GM18519 (cell line): ENCODE data around the gene ATP2B3.

Source experiments
- ATAC-seq: cut with Tn5 transposase; IDR thresholded peaks from one replicate; pipeline ENCODE4 v1.9.1; 2021; ENCODE audit warnings: mild to moderate bottlenecking, moderate library complexity; ENCODE audit not compliant: unreplicated experiment, low FRiP score

Gene ATP2B3

DNA sequence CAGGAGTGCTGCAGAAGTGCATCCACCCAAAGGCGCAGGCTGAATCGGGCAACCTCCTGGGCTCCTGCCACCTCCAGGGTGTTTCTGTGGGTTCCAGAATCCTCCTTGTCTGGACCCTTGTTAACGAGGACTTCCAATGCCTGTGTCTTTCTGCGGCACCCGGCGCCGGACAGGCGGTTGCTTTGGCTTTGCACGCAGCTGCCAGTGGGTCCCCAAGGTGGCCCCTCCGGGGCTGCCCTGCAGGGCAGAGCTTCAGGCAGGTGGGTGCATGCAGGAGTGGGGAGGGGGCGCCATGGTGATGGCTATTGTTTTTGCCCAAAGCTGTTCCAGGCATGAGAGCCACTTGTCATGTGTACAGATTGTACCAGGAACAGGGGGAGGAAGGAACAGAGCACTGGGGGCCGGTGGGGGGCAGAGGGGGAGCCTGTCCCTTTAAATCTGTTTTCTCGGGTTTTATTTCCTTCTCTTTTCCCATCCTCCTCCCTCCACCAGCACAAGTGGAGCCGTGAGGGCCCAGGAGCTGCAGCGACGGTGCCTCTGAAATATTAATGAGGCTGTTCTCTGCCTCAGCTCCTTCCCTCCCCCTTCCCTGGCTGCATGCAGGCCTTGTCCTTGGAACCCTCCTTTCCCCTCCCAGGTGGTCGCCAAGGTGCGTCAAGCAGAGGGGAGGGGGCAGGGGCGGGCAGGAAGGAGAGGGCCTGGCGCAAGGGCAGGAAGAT lies 13.1 kb downstream of the ATP2B3 start:
- no peak for ATAC-seq

DNA sequence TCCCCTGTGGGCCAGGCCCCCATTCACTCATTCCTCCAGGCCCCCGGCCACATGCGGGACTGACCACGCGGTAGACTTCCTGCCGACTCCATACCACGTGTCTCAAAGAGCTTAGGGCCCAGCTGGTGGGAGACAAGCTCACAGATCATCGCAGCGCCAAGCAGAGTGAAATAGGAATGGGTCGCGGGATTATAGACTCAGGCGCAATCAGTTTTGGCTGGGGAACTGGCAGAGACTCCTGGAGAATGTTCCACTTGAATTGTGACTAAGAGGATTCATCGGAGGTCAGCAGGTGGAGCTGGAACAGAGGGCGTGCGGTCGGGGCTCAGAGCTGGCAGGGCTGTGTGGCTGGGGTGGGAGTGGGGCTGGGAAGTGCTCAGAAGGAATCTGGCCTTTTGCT lies 15.6 kb downstream of the ATP2B3 start:
- no peak for ATAC-seq

DNA sequence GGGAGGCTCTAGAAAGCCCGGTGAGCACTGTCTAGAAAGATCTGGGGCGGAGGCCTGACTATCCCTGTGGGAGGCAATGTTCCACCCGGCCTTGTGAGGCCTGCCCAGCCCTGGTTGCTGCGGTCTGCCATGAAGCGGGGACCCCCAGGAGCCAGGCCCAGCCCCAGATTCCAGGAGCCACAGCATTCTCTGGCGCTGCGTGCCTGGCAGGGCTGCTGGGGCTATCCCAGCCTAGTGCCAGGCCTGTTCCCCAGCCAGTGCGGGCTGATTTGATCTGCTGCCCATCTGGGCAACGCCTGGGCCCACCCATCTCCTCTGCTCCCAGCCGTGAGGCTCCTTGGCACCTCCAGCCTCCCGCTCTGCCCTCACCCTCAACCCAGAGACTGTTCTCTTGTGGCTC lies 19.6 kb downstream of the ATP2B3 start:
- ATAC-seq: no peak

DNA sequence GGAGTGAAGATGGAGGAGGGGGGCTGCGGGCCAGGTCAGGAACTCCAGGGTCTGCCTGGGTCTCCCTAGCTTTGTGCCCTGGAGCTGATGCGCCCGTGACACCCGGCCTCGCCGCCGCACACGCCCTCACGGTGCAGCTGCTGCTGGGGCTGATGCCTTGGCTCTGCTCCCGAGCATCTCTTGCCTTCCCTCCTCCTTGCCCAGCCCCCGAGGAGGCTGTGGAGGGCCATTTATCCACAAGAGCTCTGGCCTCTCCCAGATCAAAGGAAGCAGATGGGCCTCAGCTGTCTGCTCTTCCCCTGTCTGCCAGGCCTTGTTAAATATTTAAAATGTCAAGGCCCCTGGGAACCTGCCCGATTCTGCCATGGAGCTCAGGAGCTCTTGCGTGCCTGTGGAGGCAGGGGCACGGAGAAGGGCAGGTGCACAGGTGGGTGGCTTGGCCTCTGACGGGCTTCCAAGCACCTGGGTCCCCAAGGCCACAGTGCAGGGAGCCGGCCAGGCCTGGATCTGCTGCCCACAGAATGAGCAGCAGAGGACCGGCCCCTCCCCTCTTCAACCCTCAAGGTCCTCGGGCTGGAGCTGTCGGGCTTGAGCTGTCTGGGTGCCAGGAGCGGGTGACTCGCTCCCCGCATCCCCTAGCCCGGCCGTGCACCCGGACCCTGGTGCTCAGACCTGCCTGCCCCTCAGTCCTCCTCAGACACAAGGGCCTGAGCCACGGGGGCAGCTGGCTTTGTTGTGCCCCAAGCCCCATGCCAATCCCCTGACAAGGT lies 20.3 kb downstream of the ATP2B3 start:
- ATAC-seq: no peak

DNA sequence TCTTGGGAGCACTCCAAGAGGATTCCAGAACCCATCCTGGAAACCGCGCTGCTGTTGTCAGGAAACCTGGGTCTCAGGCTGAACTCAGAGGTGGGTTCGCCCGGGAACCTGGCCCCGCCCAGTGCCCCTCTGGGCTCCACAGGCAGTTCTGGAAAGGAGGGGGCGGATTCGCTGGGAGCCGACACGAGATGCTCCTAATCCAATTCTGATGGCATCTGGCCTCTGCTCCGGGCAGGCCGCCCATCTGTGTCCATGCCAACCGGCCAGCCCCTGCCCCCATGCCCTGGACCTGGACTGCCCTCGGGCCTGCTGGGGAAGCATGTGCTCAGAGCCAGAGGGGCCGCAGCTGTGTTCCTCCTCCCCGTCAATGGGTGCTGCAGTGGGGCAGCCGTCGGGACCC lies 21.0 kb downstream of the ATP2B3 start:
- ATAC-seq: no peak

DNA sequence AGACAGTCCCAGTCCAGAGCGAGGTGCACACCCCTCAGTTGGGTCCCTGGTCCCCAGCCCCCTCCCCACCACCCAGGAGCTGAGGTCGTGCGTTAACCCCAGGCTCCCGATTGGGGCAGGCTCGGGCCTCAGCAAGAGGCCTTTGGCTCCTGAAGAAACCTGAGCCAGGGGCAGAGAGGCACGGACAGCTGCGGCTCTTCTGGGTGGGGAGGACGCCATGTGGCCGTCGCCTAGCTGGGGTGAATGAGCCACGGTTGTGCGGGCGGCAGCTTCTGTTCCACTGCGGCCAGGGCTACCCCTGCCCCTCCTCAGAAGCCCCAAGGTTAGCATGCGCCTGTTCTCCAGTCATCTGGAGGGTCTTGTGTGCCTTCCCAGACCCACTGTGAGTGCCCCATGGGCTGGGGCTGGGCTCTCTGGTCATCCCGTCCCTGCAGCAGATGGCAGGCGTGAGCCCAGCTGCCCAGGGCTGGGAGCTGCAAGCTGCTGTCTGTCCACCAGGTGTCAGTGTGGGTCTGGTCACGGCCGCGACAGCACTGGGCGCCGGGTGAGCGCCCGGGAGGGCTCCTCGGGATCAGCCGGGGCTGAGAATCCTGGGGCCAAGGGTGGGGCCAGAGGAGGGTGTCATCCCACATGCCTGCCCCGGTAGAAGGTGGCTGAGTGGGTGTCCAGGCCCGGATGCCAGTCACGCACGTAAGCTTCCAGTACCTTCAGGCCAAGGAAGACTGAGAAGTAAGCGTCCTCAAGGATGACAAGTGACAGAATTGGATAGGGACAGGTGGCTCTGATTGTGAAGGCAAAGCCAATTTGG lies 21.9 kb downstream of the ATP2B3 start:
- ATAC-seq: no peak

DNA sequence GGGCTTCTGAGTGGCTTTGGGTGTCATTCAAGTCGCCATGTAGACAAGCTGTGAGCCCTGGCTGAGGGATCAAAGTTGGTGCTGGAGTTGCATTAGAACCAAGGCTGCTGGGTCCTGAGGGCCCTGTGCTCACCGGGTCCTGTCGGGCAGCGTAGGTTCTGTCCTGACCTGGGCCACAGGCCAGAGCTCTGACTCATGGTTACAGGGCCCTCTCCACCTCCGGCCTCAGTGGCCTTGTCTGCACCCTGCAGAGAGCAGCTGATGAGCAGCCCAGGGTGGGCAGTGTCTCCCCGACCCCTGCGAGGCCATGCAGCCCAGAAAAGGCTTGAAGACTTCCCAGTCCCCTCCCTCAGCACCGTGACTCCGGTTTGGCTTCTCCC lies 22.5 kb downstream of the ATP2B3 start:
- no peak for ATAC-seq

DNA sequence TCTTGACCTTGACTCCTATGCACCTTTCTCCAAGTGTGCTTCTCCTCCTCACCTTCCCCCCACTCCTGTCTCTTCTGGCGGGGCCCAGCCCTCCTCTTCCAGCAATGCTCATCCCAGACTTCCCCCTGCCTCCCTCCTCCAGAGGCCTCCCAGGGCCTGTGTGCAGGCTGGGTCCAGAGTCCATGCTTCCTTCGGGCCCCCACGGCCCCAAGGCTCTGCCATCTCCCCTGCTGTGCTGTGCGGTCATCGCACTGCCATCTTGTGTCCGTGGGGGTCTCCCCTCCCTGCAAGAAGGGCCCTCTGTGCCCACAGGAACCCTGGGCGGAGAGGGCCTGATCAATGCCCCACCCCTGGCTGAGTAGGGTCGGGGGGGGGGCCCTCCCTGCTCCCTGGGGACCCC lies 27.3 kb downstream of the ATP2B3 start:
- ATAC-seq: no peak

DNA sequence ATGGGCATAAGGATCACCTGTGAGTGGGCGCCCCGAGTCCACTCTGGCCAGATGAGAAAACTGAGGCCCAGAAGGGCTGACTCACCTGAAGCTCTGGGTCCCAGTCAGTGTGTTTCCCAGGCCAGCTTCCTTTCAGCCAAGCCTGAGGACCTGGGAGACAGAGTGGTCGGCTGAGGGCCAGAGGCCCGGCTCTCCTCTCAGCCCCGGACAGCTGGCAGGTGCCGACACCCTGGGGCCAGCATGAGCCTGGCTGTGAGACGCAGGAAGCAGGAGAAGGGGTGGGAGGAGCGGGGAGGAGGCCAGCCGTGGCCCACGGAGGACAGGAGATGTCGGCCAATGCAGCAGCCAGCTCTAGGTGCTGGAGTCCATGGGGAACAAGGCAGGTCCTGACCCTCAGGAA lies 28.9 kb downstream of the ATP2B3 start:
- no peak for ATAC-seq

DNA sequence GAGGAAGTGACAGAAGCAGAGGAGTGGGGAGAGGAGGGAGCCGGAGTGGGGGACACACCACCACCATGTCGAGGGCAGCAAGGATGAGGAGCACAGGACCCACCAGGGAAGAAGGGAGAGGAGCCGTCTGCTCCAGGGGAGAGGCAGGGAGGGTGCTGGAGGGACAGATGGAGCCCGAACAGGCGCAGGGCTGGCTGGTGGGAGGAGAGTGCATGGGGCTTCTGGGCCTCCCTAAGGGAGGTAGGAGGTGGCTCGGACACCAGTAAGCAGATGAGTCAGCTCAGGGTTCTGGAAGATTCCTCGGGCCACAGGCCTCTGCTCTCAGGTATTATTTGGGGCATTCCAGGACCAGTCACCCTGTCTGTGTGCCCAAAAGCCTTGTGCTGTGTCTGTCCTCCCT lies 29.8 kb downstream of the ATP2B3 start:
- ATAC-seq: no peak

DNA sequence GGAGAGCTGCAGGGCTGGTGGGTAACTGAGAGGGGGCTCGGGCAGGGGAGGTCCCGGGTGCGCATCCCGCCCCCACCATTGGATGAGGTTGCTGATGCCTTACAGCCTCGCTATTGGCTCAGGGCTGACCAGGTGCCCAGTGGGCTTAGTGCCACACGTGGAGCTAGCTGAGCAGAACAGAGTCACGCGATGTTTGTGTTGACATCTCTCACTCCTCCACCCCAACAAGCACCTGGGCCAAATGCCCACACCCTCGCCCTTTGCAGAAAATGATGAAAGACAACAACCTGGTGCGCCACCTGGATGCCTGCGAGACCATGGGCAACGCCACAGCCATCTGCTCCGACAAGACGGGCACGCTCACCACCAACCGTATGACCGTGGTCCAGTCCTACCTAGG lies 31.8 kb downstream of the ATP2B3 start:
- no peak for ATAC-seq

DNA sequence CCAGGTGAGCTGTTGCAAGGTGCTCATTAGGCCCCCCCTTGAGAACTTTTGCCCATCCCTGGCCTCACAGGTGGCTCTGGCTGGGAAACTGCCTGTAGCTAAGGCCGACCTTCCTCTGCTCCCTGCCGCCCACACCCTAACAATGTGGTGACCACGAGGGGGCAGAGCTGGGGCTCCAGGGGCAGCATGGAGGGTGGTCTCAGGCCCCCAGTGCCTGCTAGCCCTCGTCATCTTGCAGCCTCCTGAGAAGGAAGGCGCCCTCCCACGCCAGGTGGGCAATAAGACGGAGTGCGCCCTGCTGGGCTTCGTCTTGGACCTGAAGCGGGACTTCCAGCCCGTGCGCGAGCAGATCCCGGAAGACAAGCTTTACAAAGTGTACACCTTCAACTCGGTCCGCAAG lies 32.4 kb downstream of the ATP2B3 start:
- ATAC-seq: no peak

DNA sequence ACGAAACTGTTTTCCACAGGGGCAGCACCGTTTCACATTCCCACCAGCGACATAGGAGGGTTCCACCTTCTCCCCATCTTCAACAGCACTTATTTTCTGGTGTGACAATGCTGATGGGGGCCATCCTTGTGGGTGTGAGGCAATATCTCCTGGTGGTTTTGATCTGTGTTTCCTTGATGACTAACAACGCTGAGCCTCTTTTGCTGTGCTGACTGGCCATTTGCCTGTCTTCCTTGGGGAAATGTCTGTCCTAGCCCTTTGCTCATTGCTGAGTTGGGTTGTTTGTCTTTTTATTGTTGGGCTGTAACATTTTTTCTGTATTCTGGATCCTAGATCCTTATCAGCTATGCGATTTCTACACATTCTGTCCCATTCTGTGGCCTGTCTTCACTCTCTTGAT lies 33.7 kb downstream of the ATP2B3 start:
- no peak for ATAC-seq

DNA sequence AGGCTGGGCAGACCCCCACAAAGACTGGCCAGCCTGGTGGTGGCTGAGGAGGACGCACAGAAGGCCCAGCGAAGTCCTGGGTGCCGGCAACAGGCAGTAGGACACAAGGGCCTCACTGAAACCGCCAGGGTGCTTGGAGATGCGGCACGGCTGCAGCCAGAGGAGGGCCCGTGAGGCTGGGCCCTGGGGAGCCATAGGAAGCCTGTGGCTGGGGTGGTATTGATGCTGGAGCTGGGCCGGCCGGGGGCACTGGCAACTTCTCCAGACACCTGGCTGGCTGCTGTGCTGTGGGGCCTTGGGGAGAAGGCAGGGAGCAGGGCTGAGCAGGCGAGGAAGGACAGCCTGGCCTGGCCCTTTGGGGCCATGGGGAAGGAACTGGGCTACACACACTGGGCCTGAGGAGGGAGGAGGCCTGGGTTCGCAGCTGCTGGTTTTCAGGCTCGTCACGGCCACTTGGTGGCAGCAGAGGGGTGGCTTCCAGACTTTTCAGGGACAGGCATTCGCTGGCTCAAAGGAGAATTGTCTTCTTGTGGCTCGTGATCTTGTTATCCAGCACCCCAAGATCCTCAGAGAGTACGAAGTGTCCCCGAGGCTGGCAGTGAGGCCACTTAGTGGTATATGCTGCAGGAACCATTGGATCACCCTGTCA lies 37.2 kb downstream of the ATP2B3 start:
- no peak for ATAC-seq

DNA sequence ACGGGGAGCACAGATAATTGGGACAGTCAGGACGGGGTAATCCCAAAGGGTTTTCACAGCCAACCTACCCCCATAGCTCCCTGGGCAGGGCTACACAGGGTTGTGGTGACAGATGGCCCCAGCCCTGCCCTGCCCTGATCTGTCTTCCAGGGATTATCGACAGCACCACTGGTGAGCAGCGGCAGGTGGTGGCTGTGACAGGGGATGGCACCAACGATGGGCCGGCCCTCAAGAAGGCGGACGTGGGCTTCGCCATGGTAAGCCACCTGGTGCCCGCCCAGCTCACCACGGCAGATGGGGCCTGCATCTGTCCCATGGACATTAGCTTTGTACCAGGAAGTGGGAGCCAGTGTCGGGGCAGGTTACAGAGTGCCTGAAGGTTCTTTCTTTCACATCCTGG lies 39.3 kb downstream of the ATP2B3 start:
- ATAC-seq: no peak

DNA sequence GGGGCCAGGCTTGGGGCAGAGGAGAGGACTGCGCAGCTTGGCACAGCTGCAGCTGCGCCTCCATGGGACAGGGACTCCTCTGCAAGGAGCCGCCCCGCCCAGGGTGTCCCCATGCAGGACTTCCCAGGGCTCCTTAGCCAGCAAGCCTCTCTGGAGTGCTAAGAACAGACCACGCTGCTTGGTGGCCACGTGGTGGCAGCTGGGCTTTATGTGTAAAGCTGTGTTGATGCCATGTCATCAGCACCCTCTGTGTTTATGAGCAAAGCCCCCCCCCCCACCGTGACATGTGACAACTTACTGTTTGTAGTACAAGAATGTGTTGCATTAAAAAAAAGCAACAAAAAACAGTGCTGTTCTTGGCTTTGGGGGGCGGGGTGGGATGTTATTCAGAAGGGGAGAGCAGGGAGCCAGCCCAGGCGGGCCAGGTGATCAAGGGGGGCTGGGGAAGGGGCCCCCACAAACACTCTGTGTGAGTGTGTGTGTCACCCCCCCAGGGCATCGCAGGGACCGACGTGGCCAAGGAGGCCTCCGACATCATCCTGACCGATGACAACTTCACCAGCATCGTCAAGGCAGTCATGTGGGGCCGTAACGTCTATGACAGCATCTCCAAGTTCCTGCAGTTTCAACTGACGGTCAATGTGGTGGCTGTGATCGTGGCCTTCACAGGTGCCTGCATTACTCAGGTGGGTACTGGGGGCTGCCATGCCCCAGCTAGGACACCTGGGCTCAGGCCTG lies 40.3 kb downstream of the ATP2B3 start:
- ATAC-seq: no peak

DNA sequence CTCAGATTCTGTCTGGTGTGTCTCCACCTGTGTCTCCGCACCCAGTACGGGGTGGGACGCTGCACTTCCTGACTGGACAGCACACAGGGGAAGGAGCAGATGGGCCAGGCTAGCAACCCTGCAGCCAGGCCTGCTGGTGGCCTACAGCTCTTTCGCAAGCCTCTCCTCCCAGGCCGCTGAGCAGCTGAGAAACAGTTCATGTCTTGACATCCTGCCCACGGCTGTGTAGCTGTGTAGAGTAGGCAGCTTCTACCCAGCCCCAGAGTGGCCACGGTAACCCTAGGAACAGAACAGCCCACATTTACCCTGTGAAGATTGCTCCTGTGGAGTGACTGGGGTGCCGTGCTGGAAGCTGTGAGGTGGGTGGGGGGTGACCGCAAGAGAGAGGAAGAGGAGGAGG lies 42.6 kb downstream of the ATP2B3 start:
- no peak for ATAC-seq

DNA sequence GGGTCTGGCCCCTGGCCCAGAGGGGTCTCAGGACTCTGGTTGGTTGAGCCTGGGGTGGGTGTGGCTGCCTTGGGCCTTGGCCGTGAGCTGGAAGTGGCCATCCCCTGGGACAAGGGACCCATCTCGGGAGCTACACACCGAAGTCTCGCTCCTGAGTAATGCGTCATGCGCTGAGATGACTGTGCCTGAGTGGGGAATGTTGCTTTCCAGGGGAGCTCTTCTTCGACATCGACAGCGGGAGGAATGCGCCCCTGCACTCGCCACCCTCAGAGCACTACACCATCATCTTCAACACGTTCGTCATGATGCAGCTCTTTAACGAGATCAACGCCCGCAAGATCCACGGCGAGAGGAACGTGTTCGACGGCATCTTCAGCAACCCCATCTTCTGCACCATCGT lies 43.0 kb downstream of the ATP2B3 start:
- no peak for ATAC-seq

DNA sequence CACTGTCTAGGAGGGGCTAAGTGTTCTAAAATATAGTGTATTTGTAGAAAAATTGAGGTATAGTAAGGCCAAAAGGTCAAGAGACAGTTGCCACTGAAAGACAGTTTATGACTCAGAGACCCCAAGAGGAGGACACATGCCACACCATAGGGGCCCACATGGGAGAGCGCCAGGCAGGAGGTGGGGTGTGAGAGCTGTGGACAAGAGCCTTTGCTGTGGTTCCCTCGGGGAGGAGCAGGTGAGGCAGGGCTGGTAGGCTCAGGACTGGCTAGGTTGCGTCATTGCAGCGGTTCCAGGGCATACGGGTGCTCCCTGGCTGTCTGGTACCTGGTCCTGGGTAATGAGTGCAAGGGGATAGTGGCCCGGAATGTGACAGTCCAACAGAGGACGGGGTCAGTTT lies 43.9 kb downstream of the ATP2B3 start:
- ATAC-seq: no peak

DNA sequence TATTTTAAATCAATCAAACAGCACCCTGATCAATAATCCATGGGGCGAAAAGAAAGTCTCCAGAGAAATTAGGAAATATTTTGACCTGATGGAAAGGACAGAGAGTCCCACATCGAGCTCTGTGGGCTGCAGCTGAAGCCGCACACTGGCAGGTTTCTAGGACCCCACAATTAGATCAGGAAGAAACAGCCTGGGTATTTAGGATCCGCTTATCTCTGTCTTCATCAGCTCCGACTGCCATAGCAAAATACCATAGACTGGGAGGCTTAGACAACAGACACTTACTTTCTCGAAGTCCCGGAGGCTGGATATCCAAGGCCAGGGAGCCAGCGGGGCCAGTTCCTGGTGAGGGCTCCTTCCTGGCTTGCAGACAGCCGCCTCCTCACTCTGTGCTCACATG lies 45.1 kb downstream of the ATP2B3 start:
- no peak for ATAC-seq
